OCI-LY3 (cell line): ENCODE results near the gene CTDSP1.

ENCODE experiments used
- EZH2phosphoT487 ChIP-seq: fragments of 200-600 bp; shearing (Covaris generic); IDR thresholded peaks from 2 replicates; pipeline ENCODE4 v1.6.1; 2018; ENCODE audit warnings: antibody characterized with exemption, mixed run types, low read depth
- TF ChIP-seq, protein P1 (sequence below): fragments of 200-600, 300-600 bp; sonication (generic); IDR thresholded peaks from 2 replicates; pipeline ENCODE4 v1.5.1; 2014; ENCODE audit warnings: antibody characterized with exemption, low read length, low read depth

GRCh38 chr2:218431878-218432277 is 32.2 kb downstream of the CTDSP1 start:
- TF ChIP-seq, protein P1, sequence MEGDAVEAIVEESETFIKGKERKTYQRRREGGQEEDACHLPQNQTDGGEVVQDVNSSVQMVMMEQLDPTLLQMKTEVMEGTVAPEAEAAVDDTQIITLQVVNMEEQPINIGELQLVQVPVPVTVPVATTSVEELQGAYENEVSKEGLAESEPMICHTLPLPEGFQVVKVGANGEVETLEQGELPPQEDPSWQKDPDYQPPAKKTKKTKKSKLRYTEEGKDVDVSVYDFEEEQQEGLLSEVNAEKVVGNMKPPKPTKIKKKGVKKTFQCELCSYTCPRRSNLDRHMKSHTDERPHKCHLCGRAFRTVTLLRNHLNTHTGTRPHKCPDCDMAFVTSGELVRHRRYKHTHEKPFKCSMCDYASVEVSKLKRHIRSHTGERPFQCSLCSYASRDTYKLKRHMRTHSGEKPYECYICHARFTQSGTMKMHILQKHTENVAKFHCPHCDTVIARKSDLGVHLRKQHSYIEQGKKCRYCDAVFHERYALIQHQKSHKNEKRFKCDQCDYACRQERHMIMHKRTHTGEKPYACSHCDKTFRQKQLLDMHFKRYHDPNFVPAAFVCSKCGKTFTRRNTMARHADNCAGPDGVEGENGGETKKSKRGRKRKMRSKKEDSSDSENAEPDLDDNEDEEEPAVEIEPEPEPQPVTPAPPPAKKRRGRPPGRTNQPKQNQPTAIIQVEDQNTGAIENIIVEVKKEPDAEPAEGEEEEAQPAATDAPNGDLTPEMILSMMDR = no peak
- TF ChIP-seq EZH2phosphoT487 = no peak
